Measurements from ENCODE around the gene PIP4K2A.
"Not testable (repeated sequence)": the region's sequence is repeated elsewhere in the genome, so short reads cannot be mapped to it uniquely, and the experiment has no call there.

PIP4K2A gene

DNA sequence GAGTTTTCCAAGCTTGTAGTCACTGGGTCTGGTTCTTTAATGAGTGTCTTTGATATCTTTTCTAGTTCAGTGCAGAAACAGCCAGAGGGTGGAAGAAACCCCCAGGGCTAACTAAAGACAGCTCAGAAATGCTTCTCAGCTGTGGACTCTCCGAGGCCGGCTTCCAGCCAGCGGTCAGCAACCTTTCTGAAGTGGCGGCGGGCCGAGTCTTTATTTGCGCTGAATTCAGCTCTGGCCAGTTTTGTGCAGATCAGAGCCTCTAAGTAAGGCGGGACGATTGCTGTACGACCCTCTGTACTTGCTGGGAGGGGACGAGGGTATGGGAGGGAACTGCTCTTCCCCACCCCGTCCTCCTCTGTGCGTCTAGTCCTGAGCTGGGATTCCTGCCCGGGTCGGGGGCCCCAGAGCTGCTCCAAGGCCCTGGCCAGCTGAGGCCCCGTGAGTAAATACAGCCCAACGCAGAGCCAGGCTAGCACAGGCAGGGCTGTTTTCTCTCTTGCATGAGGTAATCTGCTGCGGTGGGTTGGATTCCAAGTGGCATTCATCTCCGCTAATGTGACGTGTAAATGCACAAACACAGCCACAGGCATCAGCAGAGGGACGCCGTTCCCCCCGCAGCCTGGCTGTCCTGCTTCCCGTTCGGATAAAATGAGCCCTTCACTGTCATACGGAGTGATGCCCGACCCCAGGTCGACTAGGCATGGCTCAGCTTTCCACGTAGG, 159.8 kb downstream of the PIP4K2A start:
- DNase-seq (ENCODE audit: low read depth): peak; percentile 92

- no peak for DNase-seq (ENCODE audit: low read depth)
Observed at GRCh38 chr10:22553452-22553995, 160.9 kb downstream of the PIP4K2A start.

DNA sequence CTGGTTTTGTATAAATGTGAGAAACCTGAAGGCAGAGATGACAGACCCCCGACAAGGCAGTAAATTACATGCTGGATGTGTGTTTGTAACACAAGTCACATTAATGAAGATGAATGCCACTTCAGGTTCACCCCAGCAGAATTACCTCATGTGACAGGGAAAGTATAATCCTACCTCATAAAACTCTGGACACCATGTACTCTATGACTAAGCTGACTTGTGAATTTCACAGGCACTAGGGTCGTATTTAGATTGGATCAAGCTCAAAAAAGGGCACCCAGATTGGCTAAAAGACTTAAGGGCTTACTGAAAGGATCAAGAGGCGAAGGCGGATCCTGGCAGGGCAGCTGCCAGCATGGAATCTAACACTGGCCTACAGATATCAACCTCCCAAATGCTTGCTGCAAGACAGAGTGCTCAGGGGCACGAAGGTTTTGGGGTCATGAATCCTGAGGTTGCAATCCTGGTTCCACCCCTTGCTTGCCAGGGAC, 161.4 kb downstream of the PIP4K2A start:
- peak; percentile 60 for DNase-seq (ENCODE audit: low read depth)

DNA sequence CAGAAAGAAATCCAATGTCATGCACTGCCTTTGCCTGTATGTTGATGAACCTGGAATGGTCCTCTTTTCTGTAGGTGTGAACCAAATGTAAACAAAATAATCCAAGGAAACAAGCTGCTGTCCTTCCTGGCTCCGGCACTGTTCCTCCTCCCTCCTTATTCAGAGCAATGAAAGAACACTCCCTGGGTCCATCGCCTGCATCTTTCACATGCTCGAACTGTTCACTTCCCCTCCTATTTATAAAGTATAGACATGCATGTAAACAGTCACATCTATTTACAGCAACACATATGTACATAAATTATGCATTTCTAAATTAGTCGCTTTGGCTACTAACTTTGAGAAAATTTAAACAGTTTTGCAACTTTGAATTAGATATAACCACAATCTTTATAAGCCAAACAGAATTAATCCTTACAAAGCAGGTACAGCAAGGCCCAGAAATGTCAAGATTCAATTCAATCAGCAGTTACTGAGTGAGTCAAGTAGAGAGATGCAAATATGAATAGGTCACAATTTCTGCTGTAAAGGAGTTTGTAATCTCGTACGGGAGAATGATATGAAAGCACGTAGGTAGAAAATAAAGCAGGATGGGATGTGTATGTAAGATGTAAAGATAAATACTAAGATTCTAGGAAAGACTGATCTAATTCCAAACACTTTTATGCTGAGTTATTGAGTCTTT, 162.6 kb downstream of the PIP4K2A start:
- DNase-seq (ENCODE audit: low read depth): no peak

GRCh38 chr10:22550732-22551131, 163.6 kb downstream of the PIP4K2A start:
- DNase-seq (ENCODE audit: low read depth): peak; percentile 34

DNA sequence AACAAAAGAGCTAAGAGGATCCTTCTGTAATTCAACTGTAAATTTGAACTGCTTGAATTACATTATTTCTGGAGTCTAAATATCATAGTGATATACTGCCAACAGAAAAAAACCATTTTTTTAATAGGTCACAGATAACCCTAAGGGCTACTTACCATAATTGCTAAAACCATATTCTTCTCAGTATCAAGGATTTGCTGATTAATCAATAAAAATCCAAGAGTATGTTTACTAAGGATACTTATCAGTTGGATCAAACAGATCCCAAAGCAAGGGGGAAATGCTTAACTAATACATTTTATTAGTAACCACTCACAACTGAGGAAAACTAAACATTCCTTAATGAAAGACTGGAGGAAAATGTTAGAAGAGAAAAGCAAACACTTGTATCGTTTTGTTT, 166.0 kb downstream of the PIP4K2A start:
- DNase-seq (ENCODE audit: low read depth): no peak

DNA sequence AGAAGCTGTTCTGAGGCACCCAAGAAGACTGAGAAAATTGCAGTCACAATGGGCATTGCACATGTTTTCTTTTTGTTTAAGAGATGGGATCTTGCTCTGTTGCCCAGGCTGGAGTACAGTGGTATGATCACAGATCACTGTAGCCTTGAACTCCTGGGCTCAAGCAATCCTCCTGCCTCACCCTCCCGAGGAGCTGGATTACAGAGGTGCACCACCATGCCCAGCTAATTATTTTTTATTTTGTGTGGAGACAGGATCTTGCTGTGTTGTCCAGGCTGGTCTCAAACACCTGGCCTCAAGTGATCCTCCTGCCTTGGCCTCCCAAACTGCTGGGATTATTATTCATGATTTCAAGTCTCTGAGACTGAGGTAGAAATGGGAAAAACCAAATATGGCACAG, 168.7 kb downstream of the PIP4K2A start:
- DNase-seq (ENCODE audit: low read depth): no peak

GRCh38 chr10:22544325-22545068, 169.9 kb downstream of the PIP4K2A start:
- DNase-seq (ENCODE audit: low read depth): no peak

DNA sequence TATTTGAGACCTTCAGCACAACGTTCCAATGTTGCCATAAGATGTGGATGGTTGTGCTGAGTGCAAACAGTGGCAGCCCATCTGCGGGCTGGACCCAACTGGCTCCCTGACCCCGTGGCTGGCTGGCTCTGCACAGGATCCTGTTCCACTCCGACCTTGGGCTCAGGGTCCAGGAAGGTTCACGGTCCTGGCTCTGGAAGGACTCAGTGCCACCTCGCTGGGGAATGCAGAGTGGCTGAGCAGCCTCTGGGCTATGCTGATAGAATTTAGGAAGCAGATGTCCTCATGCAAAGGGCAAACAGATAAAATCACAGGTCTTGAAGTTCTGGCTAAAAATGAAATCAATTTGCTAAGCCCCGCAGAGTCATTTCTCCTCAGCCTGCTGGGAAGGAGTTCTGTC, 171.6 kb downstream of the PIP4K2A start:
- no peak for DNase-seq (ENCODE audit: low read depth)

- DNase-seq (ENCODE audit: low read depth): no peak
Observed at GRCh38 chr10:22541900-22542299, 172.5 kb downstream of the PIP4K2A start.

DNA sequence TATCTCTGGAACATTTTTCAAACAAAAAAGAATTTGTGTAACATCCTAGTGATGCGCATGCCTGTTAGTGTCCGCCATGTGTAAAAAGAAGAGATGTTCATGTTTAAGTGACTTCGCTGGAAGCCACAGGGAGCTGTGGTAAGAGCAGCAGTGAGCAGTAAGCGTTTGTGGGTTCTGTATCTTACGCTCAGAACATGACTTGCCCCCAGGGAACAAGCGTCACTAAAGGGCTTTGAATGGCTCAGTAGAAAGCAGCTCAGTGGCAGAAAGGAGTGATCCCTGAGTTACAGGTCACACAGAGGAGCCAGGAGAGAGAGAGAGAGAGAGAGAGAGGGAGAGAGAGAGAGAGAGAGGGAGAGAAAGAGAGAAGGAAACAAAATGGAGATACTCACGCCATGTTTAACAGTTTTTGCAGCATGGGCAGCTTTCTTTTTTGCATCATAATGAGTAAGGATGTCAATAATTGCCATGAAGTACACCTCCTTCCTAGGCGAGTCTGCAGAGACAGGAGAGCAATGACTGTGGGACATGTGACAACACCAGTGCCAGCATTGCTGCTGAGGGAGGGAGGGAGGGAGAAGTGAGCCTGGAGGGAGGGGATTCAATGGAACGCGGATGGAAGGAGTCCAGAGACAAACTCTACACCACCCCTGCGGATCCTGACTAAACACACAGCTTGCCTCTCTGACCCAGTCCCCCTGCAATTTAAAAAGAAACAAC, 174.6 kb downstream of the PIP4K2A start:
- DNase-seq (ENCODE audit: low read depth): no peak

DNA sequence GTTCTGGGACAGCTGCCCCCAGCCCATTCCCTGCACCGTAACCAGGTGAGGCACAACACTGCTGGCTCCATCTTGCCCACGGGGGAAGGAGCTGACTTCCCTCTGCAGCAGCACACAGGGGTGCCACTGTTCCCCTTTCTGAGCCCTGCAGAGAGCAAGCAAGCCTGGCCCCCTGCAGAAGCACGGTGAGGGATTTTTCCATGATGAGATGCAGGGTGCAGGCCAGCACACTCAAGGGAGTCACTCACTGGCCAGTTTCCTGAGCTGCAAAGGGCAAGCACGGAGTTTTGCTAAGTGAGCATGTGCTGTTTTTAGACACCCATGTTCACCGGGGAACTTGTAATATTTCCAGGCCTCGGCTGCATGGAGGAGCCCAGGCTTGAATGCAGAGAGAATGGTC, 176.6 kb downstream of the PIP4K2A start:
- DNase-seq (ENCODE audit: low read depth): no peak

DNA sequence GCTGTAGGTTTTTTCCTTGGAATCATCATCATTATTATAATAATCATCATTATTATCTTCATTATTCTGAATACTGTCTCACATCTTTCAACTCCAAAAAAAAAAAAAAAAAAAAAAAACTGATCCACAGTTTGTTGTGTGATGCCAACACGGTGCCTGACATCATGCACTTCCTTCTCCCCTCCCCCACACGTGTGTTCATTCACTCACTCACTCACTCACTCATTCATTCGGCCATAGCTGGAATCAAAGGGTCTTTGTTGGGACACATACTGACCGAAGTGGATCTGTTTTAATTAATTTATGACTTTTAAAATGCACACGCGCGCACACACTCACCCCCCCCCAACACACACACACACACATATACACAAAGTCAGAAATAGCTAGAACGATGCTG, 177.8 kb downstream of the PIP4K2A start:
- no peak for DNase-seq (ENCODE audit: low read depth)

DNA sequence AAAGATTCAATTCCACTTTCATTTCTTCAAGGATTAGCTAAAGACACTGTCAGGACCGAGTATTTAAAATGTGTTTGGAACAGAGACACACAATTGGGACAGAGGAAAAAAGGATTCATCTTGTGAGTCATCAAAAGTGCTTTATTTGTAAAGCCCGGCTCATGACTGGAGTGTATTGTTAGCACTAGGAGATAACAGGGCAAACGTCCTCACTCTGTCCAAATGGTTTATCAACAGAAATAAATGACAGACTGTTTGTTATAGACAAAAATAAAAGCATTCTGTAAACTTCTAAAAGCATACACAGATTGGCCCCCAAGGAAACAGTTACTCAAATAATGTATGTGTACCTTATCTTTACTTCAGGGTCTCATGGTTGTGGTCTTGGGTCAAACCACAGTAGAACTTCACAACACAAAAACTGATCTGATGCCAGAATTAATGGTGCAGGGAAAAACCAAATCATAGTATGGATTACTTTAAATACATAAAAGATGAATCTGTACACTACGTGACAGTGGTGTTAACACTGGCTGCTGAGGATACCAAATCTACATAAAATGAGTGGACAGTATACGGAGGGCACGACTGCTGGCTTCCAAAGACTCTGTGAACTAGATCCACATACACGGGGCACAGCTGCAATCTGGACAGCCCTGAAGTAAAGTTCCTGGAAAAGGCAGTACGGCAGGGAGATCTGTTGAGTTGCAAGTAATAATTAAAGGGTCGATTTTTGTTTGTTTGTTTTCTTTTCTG, 179.4 kb downstream of the PIP4K2A start:
- peak; percentile 63 for DNase-seq (ENCODE audit: low read depth)

- DNase-seq (ENCODE audit: low read depth): no peak
Observed at GRCh38 chr10:22531441-22531840, 182.9 kb downstream of the PIP4K2A start.

DNA sequence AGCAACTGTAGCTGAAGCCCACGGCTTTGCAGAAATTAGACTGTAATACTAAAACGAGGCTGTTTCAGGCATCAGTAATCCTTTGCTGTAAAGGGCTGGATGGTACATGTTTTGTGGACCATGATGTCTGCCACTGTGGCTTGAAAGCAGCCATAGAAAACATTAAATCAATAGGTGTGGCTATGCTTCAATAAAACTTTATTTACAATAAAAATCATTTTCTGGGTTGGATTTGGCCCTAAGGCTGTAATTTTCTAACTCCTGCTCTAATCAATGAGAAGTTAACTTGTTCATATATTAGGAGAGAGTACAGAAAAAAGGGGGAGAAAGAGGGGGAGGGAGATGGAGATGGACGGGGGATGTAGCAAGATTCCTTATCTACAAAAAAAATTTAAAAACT, 183.4 kb downstream of the PIP4K2A start:
- DNase-seq (ENCODE audit: low read depth): no peak

GRCh38 chr10:22527520-22527919, 186.9 kb downstream of the PIP4K2A start:
- no peak for DNase-seq (ENCODE audit: low read depth)

GRCh38 chr10:22524333-22524732, 190.0 kb downstream of the PIP4K2A start:
- not testable (repeated sequence) for DNase-seq (ENCODE audit: low read depth)

DNA sequence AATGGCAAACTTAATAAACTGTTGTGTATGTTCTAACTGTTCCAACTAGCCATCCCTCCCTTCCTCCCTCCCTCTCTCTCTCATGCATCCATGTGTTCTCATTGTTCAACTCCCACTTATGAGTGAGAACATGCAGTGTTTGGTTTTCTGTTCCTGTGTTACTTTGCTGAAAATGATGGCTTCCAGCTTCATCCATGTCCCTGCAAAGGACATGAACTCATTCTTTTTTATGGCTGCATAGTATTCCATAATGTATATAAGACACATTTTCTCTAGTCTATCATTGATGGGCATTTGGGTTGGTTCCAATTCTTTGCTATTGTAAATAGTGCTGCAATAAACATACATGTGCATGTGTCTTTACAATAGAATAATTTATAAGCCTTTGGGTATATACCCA, 193.7 kb downstream of the PIP4K2A start:
- not testable (repeated sequence) for DNase-seq (ENCODE audit: low read depth)

GRCh38 chr10:22518167-22518724, 196.1 kb downstream of the PIP4K2A start:
- no peak for DNase-seq (ENCODE audit: low read depth)

GRCh38 chr10:22515009-22515408, 199.4 kb downstream of the PIP4K2A start:
- DNase-seq (ENCODE audit: low read depth): no peak

Data from iris pigment epithelial cell (primary cell).